GM12864 (cell line): ENCODE measurements around the gene C11orf58.

Experiments used
- DNase-seq: peaks from one replicate; pipeline ENCODE4 v3.0.0-alpha.2; 2011; ENCODE audit warnings: low read depth
- H3K4me3 ChIP-seq: 2 replicates; pipeline ENCODE4 v1.5.1; 2011; ENCODE audit warnings: mild to moderate bottlenecking, low read depth, low read length, control low read depth
- TF ChIP-seq, protein P1 (sequence below): IDR thresholded peaks from 2 replicates; pipeline ENCODE4 v1.5.1; 2011; ENCODE audit warnings: low read depth, mild to moderate bottlenecking, moderate library complexity, low read length, control low read depth, inconsistent platforms; ENCODE audit errors: missing control alignments

The C11orf58 gene

DNA sequence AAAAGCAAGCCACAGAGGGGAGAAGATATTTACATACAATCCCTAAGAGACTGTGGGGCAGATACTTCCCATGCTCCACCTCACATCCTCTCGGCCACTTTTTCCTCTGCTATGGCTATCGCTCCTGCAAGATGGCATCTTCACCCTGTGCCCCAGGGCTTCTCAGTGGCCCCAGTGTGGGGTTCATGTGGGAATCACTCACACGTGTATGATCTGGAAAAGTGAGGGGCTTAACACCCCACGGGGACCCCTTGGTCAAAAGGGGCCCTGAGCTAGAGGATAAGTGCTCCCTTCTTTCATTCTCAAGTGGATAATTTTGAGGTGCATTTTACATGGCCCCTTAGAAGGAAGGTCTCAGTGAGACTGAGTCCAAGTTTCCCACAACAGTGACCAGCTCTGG, 28.7 kb downstream of the C11orf58 start:
- DNase-seq, result no peak
- no peak overlapping the region for H3K4me3 ChIP-seq
- TF ChIP-seq, protein P1, sequence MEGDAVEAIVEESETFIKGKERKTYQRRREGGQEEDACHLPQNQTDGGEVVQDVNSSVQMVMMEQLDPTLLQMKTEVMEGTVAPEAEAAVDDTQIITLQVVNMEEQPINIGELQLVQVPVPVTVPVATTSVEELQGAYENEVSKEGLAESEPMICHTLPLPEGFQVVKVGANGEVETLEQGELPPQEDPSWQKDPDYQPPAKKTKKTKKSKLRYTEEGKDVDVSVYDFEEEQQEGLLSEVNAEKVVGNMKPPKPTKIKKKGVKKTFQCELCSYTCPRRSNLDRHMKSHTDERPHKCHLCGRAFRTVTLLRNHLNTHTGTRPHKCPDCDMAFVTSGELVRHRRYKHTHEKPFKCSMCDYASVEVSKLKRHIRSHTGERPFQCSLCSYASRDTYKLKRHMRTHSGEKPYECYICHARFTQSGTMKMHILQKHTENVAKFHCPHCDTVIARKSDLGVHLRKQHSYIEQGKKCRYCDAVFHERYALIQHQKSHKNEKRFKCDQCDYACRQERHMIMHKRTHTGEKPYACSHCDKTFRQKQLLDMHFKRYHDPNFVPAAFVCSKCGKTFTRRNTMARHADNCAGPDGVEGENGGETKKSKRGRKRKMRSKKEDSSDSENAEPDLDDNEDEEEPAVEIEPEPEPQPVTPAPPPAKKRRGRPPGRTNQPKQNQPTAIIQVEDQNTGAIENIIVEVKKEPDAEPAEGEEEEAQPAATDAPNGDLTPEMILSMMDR, result no peak

DNA sequence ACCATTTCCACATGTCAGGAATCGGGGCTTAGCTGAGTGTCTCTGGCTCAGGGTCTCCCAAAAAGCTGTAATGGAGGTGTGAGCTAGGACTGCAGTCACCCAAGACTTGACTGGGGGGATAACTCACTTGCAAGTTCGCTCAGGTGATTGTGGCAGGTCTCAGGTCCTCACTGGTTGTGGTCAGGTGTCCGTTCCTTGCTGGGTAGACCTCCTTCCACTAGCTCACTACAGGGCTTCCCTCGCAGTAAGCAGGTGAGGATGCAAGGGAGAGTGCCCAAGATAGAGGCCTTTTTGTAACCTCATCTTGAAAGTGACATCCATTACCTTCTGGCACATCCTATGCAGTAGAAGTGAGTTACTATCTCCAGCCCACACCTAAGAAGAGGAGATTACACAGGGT, 29.5 kb downstream of the C11orf58 start:
- DNase-seq, result no peak
- no peak overlapping the region for H3K4me3 ChIP-seq

DNA sequence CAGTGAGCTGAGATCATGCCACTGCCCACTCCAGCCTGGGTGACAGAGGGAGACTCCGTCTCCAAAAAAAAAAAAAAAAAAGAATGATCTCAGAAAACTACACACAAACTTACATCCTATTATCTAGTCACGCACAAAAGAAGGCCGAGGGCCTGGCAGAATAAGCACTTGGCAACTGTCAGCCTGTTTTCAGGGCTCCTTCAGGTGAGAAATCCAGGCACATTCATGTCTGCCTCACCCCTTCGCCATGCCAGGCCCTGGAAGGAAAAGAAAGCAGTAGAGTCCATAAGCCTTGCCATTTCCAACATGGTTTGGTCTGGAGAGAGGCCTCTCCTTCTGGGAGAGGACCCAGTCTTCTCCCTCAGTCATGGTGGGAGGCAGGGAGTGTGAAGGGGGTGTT, 30.9 kb downstream of the C11orf58 start:
- TF ChIP-seq, protein P1, result no peak
- no peak overlapping the region for H3K4me3 ChIP-seq

More for the DNA sequence above, 29.5 kb downstream of the C11orf58 start:
- TF ChIP-seq, protein P1, result no peak

DNA sequence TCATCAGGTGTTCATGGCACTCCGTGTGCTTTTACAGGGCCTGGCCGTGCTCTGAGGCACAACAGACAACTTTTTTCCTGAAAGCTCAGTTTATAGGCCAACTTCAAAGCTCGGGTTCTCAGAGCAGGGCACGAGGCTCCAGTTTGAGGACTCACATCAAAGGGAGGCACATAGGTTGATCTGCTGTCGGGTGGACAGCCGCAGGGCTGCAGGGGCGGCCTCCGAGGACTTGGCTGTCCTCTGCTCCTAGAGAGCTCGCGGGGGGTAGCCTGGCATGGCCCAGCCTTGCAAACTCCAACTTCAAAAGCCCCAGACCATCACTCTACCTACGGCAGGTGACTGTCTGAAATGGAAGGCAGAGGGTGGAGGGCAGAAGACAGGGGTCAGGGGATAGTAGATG, 31.6 kb downstream of the C11orf58 start:
- TF ChIP-seq, protein P1, result no peak
- no peak for DNase-seq
- no peak overlapping the region for H3K4me3 ChIP-seq

More for the DNA sequence above, 30.9 kb downstream of the C11orf58 start:
- no peak for DNase-seq

DNA sequence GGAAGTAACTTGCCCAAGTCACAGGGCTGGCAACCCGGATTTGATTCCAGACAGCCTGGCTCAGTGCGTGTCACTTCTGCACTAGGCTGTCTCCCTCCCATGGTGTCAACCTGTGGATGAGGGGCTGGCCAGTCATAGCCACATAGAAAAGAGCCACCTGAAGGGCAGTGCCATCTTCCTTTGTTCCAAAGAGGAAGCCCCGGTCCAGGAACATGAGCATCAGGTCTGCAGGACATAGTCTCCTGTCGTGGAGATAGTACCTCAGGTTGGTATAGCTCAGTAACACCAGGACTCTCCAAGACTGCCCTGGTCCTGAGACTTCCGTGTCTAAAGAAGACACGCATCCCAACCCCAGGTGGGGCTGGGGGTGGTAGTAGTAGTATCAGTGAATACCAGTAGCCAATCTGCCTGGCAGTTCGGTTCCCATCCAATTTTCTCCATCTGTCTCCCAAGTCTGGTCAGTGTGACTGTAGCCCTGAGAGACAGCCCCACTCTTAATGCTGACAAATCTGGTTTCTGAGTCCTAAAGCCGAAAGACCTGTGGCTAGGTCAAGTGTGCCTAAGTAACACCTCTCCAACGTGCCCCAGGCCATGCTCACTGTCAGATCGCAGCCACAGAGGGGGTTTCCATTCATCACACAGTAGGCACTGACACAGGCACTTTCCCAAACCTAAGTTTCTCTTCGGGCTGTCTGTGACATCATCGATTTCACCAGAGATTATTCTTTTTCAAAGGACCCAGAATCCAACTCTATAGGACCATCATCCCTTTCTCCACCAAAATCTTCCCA, 33.1 kb downstream of the C11orf58 start:
- TF ChIP-seq, protein P1, result no peak
- DNase-seq, result no peak

DNA sequence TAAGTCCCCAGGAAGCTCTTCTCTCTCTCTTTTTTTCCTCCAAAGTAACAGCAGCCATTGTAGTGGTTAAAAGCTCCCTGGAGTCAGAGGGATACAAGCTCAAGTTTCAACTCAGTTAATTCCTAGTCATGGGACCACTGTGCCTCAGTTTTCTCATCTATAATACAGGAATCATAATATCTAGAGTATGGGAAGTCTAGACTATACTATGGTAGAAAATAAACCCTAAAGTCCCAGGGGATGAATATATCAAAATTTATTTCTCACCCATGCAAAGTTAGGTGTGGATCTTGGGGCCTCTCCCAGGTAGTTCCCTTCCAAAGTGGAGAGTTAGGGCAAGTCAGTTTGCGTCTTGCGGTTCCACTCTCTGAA, 33.7 kb downstream of the C11orf58 start:
- no peak overlapping the region for H3K4me3 ChIP-seq
- no peak for DNase-seq
- TF ChIP-seq, protein P1, result no peak

More for the DNA sequence above, 33.1 kb downstream of the C11orf58 start:
- no peak overlapping the region for H3K4me3 ChIP-seq
